Progenitor cell of endocrine pancreas (in vitro differentiated cells): ENCODE data around the gene BLTP3B. TPM values are rescaled to one million over a fixed set of nuclear protein-coding genes. Genes with fewer than 3 reads are reported as not detected.
A peak's percentile ranks its signal among the peaks of the same experiment; 100 is the strongest.
"Not testable (repeated sequence)": the region's sequence is repeated elsewhere in the genome, so short reads cannot be mapped to it uniquely, and the experiment has no call there.

ENCODE experiments used
- DNase-seq: peaks from one replicate; pipeline ENCODE4 v3.0.0; 2021; ENCODE audit warnings: low spot score; ENCODE audit not compliant: unreplicated experiment
- H3K27ac Mint-ChIP-seq: 2 replicates; pipeline ENCODE4 v1.8.0; 2021; ENCODE audit warnings: mild to moderate bottlenecking, moderate library complexity, mixed read lengths
- H3K27me3 Mint-ChIP-seq: 2 replicates; pipeline ENCODE4 v1.8.0; 2021; ENCODE audit warnings: mixed read lengths
- H3K36me3 Mint-ChIP-seq: 2 replicates; pipeline ENCODE4 v1.8.0; 2022; ENCODE audit warnings: mixed read lengths; ENCODE audit not compliant: insufficient read depth
- H3K4me1 Mint-ChIP-seq: 2 replicates; pipeline ENCODE4 v1.8.0; 2021; ENCODE audit warnings: low read depth, mixed read lengths
- H3K4me3 Mint-ChIP-seq: 2 replicates; pipeline ENCODE4 v1.8.0; 2021; ENCODE audit warnings: low read depth, mild to moderate bottlenecking, moderate library complexity, mixed read lengths
- H3K9me3 Mint-ChIP-seq: 2 replicates; pipeline ENCODE4 v1.8.0; 2021; ENCODE audit warnings: low read depth, mixed read lengths
- CTCF ChIP-seq: fragments of 200-600 bp; sonication (generic); IDR thresholded peaks from one replicate; pipeline ENCODE4 v1.5.0; 2021; ENCODE audit warnings: antibody characterized with exemption, mild to moderate bottlenecking; ENCODE audit not compliant: unreplicated experiment
- long read RNA-seq: library from polyadenylated mRNA; unstranded; transcript quantifications from one replicate; pipeline ENCODE4 v2.0.0, GENCODE V29; 2020
- total RNA-seq: library from RNA; stranded (reverse); gene quantifications from 2 replicates; pipeline ENCODE4 v1.2.1, GENCODE V29; 2021

The BLTP3B gene
- 22.7 and 23.6 TPM in 2 replicates for total RNA-seq
- long read RNA-seq, partial matches to known transcripts: 66 of 77 reads
- long read RNA-seq, other reads (novel, unspliced or antisense): 11 of 77 reads

GRCh38 chr12:100142851-100143559 lies at the start of gene BLTP3B:
BLTP3B (minus strand) TSS chr12:100142874; CDS start chr12:100142635, 239 bp downstream.
- no peaks in the 10 kb centered on the region for H3K9me3 Mint-ChIP-seq
- no peaks in the 10 kb centered on the region for H3K27me3 Mint-ChIP-seq
- H3K4me1 Mint-ChIP-seq: peaks cover 17% of the 10 kb centered on the region
- TF ChIP-seq CTCF: no peak
- peak within 1 kb of the TSS; percentile 92 for H3K4me3 Mint-ChIP-seq
- peak; percentile 81 for DNase-seq
- no peaks in the 10 kb centered on the region for H3K36me3 Mint-ChIP-seq
- H3K27ac Mint-ChIP-seq: peak within 1 kb of the TSS; percentile 100

GRCh38 chr12:100189636-100190394 lies 47.1 kb upstream of the BLTP3B start:
- DNase-seq: no peak
- Mint-ChIP-seq H3K27me3 (no peaks in the 10 kb centered on the region), H3K4me3 (no peak overlapping the region), H3K9me3 (no peaks in the 10 kb centered on the region), H3K4me1 (peaks cover 13% of the 10 kb centered on the region), H3K27ac (no peak overlapping the region), H3K36me3 (peaks cover 17% of the 10 kb centered on the region)
- TF ChIP-seq CTCF: no peak

GRCh38 chr12:100188888-100189635 lies 46.4 kb upstream of the BLTP3B start:
- H3K4me1 Mint-ChIP-seq: peaks cover 15% of the 10 kb centered on the region
- H3K9me3 Mint-ChIP-seq, H3K4me3 Mint-ChIP-seq, DNase-seq, H3K27ac Mint-ChIP-seq, H3K27me3 Mint-ChIP-seq: not testable (repeated sequence)
- peaks cover 17% of the 10 kb centered on the region for H3K36me3 Mint-ChIP-seq

DNA sequence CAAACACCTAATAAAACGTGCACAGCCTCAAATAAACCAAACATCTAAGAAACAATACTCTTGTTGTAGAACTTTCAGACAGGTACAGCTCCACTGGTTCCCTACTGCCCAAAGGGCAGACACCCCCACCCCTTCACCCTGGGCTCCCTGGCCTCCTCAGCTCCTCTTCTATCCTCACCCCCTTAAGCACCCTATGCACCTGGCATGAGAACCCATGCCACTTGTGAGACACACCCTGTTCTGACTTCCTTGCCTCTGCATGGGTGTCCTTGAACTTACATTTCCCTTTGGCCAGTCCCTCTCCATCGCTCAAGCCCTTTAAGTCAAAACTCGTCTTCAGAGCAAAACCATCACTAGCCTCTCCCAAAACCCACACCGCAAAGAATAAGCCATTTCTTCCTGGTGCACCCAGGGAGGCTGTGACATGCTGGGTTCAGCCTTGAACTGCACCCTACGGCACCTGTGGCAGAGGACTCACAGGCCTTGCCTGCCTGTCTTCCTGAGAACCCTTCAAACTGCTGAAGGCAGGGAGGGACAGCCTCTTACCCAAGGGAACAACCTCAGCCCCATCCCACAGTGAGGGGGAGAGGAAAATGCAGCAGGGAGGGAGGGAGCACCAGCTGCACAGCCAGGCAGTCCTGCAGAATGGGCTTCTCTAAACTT lies 45.3 kb upstream of the BLTP3B start:
- TF ChIP-seq CTCF: no peak
- H3K9me3 Mint-ChIP-seq: no peaks in the 10 kb centered on the region
- peaks cover 14% of the 10 kb centered on the region for H3K4me1 Mint-ChIP-seq
- H3K27me3 Mint-ChIP-seq: no peaks in the 10 kb centered on the region
- DNase-seq: no peak
- no peak overlapping the region for H3K27ac Mint-ChIP-seq
- H3K4me3 Mint-ChIP-seq: no peak overlapping the region
- H3K36me3 Mint-ChIP-seq: peaks cover 19% of the 10 kb centered on the region

GRCh38 chr12:100187068-100187467 lies 44.4 kb upstream of the BLTP3B start:
- no peak for DNase-seq
- H3K36me3 Mint-ChIP-seq: peaks cover 16% of the 10 kb centered on the region
- TF ChIP-seq CTCF: no peak
- no peak overlapping the region for H3K4me3 Mint-ChIP-seq
- H3K27ac Mint-ChIP-seq: no peak overlapping the region
- H3K4me1 Mint-ChIP-seq: peaks cover 11% of the 10 kb centered on the region
- H3K27me3 Mint-ChIP-seq: no peaks in the 10 kb centered on the region
- H3K9me3 Mint-ChIP-seq: no peaks in the 10 kb centered on the region
